Measurements from ENCODE around the gene EID2B. TPM values are rescaled to one million over a fixed set of nuclear protein-coding genes. Genes with fewer than 3 reads are reported as not detected.

The EID2B gene
- total and polyA plus RNA-seq, 2 of the 13 experiments (the other 11 are each of a cell fraction or from before 2014, with no cell fraction given) = 2.5 to 3.7 TPM

GRCh38 chr19:39506944-39507714, 25.5 kb downstream of the EID2B start (continued):
- TF ChIP-seq LBX2 (CRISPR knock-in tag; IDR thresholded peaks at IDR 0.05; ENCODE audit: borderline replicate concordance) (peak; percentile 75; the same call in 1 of the 2 replicates), ZNF446 (CRISPR knock-in tag; IDR thresholded peaks at IDR 0.05) (peak; percentile 91; the same call in 1 of the 2 replicates), ZNF225 (CRISPR knock-in tag; IDR thresholded peaks at IDR 0.05) (peak; percentile 68; the same call in 1 of the 2 replicates), ZNF350 (CRISPR knock-in tag; IDR thresholded peaks at IDR 0.05; ENCODE audit: borderline replicate concordance, low read depth) (no peak), TBX2 (CRISPR knock-in tag; IDR thresholded peaks at IDR 0.05; ENCODE audit: borderline replicate concordance) (peak; percentile 75; the same call in 1 of the 2 replicates), ZNF354B (CRISPR knock-in tag; IDR thresholded peaks at IDR 0.05) (peak; percentile 41; the same call in 1 of the 2 replicates), PRMT3 (CRISPR knock-in tag; IDR thresholded peaks at IDR 0.05; ENCODE audit: borderline replicate concordance, low read depth) (peak; percentile 98), PBX3 (CRISPR knock-in tag; IDR thresholded peaks at IDR 0.05; ENCODE audit: borderline replicate concordance) (peak; percentile 79; the same call in 1 of the 2 replicates), LCORL (IDR thresholded peaks at IDR 0.05) (no peak), LCORL (CRISPR knock-in tag; IDR thresholded peaks at IDR 0.05) (no peak), NR2F1 (CRISPR knock-in tag; IDR thresholded peaks at IDR 0.05) (no peak), HMGA1 (CRISPR knock-in tag; conservative IDR thresholded peaks at IDR 0.05) (no peak), HOXA9 (CRISPR knock-in tag; IDR thresholded peaks at IDR 0.05; ENCODE audit: borderline replicate concordance) (peak; percentile 93; the same call in 1 of the 2 replicates), HOXA3 (CRISPR knock-in tag; IDR thresholded peaks at IDR 0.05) (peak; percentile 91), EEA1 (CRISPR knock-in tag; IDR thresholded peaks at IDR 0.05; ENCODE audit: borderline replicate concordance) (peak; percentile 91)
- TF ChIP-seq, protein P1, sequence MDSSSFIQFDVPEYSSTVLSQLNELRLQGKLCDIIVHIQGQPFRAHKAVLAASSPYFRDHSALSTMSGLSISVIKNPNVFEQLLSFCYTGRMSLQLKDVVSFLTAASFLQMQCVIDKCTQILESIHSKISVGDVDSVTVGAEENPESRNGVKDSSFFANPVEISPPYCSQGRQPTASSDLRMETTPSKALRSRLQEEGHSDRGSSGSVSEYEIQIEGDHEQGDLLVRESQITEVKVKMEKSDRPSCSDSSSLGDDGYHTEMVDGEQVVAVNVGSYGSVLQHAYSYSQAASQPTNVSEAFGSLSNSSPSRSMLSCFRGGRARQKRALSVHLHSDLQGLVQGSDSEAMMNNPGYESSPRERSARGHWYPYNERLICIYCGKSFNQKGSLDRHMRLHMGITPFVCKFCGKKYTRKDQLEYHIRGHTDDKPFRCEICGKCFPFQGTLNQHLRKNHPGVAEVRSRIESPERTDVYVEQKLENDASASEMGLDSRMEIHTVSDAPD (CRISPR knock-in tag; IDR thresholded peaks at IDR 0.05) = no peak
- TF ChIP-seq, protein P2, sequence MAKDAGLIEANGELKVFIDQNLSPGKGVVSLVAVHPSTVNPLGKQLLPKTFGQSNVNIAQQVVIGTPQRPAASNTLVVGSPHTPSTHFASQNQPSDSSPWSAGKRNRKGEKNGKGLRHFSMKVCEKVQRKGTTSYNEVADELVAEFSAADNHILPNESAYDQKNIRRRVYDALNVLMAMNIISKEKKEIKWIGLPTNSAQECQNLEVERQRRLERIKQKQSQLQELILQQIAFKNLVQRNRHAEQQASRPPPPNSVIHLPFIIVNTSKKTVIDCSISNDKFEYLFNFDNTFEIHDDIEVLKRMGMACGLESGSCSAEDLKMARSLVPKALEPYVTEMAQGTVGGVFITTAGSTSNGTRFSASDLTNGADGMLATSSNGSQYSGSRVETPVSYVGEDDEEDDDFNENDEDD (CRISPR knock-in tag; IDR thresholded peaks at IDR 0.05; ENCODE audit: borderline replicate concordance) = peak; percentile 99
- TF ChIP-seq, protein P3, sequence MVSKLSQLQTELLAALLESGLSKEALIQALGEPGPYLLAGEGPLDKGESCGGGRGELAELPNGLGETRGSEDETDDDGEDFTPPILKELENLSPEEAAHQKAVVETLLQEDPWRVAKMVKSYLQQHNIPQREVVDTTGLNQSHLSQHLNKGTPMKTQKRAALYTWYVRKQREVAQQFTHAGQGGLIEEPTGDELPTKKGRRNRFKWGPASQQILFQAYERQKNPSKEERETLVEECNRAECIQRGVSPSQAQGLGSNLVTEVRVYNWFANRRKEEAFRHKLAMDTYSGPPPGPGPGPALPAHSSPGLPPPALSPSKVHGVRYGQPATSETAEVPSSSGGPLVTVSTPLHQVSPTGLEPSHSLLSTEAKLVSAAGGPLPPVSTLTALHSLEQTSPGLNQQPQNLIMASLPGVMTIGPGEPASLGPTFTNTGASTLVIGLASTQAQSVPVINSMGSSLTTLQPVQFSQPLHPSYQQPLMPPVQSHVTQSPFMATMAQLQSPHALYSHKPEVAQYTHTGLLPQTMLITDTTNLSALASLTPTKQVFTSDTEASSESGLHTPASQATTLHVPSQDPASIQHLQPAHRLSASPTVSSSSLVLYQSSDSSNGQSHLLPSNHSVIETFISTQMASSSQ (IDR thresholded peaks at IDR 0.05; ENCODE audit: low read depth) = no peak
- TF ChIP-seq, protein P3 (CRISPR knock-in tag; IDR thresholded peaks at IDR 0.05; ENCODE audit: borderline replicate concordance) = peak; percentile 67; the same call in 1 of the 2 replicates

Measured in HepG2 (cell line).